Skin of body (tissue), 2 donors: ENCODE results near the gene FOXD2. TPM values are rescaled to one million over a fixed set of nuclear protein-coding genes. Genes with fewer than 3 reads are reported as not detected.

Experiments used
- DNase-seq: peaks from one replicate; lab custom pipeline; 2025; lab: John Stamatoyannopoulos, UW
- total RNA-seq: library from RNA; depleted of rRNA; stranded (reverse); fragments of >200 nt; gene quantifications from one replicate; pipeline ENCODE4 v1.2.3, GENCODE V29; 2014

FOXD2 gene
- total RNA-seq, 1 donor from 2014 or later = 0.30 TPM

DNA sequence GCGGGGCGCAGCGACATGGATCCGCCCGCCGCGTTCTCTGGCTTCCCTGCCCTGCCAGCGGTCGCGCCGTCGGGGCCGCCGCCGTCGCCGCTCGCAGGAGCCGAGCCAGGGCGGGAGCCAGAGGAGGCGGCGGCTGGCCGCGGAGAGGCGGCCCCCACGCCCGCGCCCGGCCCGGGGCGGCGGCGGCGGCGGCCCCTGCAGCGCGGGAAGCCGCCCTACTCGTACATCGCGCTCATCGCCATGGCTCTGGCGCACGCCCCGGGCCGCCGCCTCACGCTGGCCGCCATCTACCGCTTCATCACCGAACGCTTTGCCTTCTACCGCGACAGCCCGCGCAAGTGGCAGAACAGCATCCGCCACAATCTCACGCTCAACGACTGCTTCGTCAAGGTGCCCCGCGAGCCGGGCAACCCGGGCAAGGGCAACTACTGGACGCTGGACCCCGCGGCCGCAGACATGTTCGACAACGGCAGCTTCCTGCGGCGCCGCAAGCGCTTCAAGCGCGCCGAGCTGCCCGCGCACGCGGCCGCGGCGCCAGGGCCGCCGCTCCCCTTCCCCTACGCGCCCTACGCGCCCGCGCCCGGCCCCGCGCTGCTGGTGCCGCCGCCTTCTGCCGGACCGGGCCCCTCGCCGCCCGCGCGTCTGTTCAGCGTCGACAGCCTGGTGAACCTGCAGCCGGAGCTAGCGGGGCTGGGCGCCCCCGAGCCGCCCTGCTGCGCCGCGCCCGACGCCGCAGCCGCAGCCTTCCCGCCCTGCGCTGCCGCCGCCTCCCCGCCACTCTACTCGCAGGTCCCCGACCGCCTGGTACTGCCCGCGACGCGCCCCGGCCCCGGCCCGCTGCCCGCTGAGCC is 21.3 kb upstream of the FOXD2 start:
- no peak for DNase-seq

DNA sequence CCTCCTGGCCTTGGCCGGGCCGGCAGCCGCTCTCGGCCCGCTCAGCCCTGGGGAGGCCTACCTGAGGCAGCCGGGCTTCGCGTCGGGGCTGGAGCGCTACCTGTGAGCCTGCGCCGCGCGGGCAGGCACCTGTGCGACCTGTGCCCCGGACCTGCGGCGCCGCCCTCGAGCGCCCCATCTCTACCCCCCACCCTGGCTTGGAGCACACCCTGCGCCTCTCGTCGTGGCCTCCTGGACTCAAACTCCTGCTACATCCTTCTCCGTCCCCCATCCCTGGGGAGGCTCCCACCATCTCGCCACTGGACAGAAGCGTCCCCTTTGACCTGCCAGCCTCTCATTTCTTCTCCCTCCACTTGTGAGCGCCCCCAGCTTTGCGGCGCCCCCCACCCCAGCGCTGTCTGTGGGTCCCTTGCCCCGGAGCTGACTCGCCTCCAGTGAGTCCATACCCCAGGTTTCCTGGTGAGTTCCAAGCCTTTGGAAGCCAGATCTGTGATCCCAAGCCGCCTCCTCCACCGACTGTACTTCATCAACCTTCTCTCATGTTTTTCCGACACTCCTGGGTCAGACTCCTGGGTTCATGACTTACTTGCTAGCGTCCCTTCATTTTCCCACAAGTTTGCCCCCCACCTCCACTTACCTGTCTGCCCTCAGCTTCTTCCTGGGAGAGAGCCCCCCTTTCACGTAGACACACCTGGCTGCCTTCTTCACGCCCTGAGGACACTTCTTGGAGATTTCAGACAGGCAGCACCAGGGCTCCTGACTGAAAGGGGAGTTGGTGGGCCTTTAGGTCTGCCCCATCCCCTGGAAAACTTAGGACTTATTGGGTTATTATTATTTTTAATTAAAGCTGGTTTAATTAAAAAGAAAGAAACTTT is 20.4 kb upstream of the FOXD2 start:
- no peak for DNase-seq

DNA sequence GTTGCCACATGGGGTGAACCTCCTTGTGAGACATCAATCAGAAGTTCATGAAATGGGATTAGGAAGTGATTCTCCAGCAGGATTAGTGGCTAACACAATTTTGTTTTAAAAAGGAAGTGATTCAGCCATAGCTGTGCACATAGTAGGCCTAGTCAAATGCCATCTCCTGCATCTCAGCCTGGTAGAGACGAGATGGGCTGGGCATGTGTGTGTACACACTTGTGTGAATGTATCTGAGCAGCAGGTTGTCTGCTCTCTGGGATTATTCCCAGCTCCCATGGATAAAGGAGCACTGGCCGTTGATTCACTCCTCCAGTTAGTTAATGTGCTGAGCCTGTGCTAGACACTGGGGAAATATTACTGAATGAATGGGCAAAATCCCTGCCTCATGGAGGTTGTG is 19.7 kb upstream of the FOXD2 start:
- no peak for DNase-seq

DNA sequence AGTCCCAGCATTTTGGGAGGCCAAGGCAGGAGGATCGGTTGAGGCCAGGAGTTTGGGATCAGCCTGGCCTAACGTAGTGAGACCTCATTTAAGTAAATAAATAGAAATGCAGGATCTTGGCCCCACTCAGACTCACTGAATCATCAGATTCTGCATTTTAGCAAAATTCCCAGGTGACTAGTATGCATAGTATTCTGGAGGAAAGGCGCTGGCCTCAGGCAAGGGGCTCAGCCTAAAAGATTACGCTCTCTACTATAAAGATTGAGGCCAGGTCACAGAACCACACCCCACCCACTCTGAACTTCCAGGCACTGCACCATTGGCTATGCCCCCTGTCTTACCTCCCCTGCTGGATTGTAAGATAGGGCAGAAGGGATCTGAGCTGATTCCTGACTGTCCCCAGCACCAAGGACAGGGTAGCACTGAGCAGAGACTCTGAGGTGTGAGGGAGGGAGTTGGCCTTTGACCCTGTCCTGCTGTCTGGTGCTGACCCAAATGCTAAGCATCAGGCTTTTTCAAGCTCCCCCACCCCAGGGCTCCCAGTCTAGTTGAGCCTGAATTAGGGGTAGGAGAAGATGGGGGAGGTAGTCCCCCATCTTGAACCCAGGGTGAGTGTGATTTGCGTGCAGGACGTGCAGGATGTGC is 19.0 kb upstream of the FOXD2 start:
- no peak for DNase-seq

DNA sequence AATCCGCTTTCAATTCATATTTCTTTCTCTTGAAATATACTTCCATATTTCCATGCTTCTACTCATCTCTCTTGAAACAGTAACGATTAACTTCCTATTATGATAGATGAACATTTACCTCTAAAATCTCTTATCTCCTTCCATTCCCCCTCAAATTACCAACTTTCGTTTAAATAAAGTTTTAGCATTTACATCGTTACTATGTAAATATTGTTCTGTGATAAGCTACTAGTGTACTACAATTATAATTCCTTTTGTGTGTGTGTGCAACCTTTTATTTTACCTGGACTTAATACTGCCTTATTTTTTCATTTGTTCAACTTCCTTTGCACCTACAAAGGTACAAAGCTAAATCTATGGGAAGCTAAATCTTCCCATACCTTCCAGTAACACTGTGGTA is 17.3 kb upstream of the FOXD2 start:
- no peak for DNase-seq

DNA sequence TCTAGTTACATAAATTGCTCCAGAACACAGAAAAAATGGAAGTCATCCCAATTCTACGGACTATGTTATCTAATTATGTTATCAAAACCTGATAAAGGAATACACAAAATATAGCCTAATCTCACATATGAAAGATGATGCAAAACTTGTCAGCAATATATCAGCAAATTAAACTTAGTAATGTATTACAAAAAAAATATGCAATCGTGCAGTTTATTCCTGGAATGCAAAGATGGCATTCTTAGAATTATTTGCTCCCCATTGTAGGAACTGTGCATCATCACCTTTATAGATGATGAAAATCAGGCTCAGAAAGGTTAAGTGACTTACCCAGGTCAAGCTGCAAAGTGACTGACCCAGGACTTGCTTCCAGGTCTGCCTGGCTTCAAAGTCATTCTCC is 14.0 kb upstream of the FOXD2 start:
- DNase-seq = no peak

DNA sequence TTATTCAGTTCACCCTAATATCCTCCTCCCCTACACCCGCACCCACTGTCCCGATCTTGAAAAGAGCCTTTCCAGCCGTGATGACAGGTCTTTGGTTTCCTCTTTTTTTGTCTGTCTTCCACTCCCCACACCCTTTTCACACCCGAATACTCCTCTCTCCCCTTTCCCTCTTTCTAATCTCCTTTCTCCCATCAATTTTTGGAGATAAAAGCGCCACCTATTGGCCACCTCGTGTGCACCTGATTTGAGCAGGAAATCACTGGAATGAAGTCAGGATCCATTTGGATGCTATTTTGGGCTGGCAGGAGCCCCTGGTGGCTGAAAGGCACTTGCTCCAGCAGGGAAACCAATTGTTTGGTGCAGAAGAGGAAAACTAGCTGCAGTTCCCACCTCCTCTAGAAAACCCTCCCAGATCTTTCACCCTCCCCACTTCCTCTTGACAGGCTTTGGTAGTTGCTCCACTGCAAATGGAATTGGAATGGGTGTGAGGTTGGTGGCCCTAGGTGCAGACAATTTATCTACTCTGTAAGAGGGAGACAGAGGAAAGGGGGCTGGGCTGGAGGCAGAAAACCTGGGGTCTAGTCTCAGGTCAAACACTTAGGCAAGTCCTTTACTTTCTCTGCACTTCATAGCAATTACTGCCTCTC is 13.4 kb upstream of the FOXD2 start:
- peak; percentile 9 for DNase-seq

DNA sequence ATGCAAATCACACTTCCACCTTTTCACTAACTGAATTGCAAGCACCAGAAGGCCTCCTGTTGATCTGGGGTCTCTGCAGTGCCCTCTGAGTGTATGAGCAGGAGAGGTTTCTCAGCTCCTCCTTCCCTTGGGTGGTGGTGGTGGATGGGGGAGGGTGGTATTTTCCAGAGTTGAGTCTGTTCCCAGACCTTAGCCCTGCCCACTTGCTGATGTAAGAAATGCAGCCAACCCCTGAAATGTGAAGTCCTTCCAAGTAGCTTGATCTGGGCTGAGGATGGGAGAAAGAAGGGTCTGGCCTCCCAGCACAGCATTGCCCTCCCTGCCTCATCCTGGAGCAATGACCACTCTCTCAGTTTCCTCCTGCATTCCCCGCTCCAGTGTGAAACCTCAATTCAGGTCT is 6.3 kb upstream of the FOXD2 start:
- no peak for DNase-seq

DNA sequence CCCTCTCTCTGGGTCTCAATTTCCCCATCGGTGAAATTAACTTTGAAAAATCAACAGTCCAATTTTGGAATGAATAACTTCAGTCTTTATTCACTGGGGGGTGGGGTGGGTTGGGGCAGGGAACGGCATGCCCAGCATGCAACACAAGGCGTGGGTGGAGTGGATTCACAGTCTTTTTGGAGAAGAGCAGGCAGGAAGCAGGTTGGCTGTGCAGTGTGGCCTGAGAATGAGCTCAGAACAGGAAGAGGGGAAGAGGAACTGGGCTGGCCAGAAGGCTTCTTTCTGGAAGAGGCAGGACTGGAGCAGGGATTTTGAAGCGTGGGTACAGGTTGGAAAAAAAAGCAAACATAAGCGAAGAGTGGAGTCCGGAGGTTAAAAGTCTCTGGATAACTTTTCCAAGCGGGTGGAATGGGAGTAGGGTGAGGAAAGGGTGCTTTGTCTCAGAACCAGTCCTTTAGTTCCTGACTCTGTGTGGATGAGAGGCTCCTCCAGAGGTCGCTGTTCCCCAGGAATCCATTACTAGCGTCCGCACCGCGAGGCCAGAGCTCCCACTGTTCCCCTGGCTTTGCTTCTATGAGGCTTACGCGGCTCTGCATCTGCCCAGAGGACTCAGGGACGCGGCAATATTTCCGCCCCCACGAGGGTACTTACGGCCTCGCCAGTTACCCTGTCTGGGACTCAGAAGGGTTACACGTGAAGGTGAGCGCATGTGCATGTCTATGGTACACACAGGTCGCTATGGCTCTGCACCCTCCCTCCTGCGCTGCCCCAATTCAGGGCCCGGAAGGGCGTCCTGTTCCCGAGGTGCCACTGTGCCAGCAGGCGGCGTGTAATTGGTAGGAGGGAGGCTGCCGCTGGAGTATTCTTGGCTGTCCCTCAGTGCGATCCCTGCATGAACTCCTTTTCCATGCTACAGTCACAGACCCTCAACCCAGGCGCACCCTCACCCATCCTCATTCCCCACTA is 5.5 kb upstream of the FOXD2 start:
- peak; percentile 66 for DNase-seq

DNA sequence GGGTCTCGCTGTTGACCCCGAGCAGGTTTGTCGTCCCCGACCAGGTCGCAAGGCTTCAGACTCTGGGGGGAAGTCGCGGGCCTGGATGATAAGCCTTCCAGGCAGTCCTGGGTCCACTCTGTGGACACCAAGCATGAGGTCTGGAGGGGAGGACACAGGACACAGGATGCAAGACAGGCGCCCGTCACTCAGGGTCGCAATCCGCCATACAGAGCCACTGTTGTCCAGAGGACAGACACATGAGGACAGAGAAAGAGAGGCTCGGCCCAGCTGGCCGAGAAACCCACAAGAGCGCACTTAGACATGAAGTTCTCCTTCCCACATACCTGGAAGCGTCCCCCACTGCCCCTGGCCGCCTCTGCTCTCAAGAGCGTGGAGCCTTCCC is 4.8 kb upstream of the FOXD2 start:
- no peak for DNase-seq

DNA sequence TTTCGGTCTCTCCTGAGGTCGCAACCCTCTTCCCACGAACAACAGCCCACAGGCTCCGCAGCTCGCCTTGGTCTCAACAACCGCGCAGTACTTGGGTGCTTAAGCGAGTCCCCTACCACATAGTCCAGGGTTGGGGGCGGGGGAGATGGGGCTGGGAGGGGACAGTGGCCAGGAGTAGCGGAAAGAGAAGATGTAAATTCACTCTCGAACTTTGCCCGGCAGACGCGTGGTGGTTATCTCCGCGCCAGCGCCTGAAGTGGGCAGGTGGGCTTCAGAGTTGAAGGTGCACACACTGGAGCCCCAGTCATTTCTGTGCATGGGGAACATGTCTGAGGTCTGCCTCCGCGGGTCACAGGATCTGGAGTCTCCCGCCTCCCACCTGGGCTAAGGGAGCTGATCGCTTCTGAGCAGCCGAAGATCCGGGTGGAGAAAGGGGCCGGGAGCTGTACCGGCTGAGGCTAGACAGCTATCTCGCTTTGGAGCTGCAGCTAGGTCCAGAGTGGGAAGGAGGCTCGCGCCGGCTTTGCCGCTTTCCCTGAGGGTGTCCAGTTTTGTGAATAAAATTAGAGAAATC is 4.3 kb upstream of the FOXD2 start:
- DNase-seq = no peak

DNA sequence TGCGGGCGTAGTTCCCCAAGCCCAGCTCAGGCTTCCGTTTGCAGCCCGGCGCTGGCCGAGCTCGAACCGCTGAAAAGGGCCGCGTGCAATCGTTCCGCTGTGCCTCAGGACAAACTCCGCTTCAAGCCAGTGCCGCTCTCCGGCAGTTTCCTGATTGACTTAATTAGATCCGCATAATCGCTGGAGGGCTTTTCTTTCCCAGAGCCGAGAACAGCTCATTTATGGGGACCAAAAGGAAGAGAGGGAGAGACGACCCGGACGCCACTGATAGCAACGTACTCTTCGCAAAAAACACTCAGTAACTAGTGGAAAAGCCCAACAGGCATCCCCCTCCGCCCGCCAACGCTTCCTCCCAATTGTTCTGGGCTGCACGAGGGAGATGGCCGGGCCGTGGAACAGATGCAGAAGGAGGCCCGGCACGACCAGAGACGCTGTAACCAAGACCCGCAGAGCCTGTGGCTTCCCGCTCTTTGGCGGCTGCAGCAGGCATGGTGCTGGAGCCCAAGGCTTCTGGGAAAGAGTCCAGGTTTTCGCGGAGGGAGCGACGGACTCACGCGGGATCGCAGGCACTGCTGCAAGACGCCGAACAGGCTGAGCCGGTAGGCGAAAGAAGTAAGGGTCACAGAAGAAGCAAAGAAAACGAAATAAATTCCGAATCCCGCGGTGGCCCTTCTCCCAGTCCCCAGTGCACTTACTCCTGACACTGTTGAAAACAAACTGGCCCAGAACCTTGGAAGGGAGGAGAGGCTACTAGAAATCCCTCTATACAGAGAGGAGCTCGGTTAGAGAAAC is 3.6 kb upstream of the FOXD2 start:
- peak; percentile 42 for DNase-seq

DNA sequence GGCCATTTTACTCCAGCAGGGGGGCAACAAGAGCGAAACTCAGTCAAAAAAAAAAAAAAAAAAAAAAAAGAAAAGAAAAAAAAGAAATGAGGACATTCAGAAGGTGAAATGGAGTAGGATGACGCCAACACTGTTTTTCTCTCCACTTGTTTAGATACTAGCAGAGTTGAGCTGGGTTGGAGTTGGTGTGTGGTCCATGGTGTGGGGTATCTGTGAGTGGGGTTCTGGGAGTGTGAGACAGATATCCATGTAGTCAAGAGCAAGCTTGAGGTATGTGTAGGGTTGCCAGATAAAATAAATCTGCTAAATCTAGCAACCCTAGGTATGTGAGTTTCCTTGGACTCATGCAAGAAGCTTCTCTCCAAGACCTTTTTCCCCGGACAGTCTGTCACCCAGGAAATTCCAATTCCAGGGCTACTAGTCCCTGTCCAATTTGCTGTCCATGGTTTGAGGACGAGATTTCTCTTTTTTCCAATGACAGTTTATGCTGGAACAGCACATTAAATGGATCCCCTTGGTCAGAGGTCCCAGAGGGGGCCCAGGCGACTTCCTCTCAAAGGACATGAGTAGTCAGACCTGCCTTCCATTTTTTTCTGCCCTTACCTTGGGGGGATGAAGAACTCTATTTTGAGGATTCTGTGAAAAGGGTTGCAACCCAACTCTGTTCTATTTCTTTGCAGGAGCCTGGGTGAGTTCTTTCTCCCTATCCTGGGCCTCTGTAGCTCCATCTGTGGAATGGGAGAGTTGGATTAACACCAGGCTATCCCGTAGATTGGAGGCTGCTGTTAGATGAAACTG is 2.1 kb upstream of the FOXD2 start:
- no peak for DNase-seq

DNA sequence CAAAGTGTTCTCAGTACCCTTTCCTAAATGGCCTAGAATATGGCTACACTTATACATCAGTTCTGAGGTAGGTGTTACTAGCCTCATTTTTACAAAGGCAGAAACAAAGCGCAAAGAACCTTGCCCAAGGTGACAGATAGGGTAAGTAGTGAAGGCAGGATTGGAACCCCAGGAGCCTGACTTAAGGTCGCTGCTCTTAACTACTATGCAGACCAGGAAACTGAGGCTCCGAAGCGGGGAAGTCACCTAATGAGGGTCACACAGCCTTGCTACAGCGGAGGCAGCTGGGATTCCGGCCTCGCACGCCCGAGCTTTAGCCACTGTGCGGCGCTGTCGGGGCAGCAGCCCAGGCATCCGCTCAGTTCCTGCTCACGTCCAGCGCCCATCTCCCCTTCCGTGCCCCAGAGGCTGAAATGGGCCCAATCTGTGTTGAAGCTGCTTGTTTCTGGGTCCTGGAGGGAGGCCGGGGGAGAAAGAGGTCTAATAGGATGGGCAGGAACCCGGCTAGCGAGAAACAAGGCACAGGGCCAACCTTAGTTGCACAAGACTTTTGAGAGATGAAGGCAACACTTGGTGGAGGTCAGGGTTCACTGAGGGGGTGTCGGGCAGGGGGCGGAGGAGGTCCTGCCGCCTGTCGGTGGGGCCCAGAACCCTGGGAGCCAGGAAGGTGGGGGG is 1.4 kb upstream of the FOXD2 start:
- DNase-seq = peak; percentile 36

DNA sequence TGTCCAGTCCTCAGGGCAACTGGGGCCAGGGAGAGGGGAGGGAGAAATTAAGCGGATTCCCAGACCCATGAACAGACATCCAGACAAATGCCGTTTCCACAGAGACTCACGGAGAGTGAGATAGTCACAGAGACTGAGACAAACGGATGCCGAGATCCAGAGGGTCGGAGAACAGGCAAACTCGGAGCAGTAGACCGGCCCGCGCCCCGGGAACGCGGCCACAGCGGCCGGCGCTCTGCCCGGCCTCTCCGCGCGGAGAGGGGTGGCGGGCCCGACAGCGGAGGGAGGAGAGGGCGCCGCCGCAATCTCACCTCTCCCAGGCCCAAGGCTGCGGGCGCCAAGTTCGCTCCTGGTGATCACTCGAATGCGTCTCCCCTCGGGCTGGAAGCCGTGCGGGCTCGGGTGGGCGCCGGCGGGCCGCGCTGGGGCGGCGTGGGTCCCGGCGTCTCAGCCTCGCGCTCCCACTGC is 831 bp upstream of the FOXD2 start:
- no peak for DNase-seq

DNA sequence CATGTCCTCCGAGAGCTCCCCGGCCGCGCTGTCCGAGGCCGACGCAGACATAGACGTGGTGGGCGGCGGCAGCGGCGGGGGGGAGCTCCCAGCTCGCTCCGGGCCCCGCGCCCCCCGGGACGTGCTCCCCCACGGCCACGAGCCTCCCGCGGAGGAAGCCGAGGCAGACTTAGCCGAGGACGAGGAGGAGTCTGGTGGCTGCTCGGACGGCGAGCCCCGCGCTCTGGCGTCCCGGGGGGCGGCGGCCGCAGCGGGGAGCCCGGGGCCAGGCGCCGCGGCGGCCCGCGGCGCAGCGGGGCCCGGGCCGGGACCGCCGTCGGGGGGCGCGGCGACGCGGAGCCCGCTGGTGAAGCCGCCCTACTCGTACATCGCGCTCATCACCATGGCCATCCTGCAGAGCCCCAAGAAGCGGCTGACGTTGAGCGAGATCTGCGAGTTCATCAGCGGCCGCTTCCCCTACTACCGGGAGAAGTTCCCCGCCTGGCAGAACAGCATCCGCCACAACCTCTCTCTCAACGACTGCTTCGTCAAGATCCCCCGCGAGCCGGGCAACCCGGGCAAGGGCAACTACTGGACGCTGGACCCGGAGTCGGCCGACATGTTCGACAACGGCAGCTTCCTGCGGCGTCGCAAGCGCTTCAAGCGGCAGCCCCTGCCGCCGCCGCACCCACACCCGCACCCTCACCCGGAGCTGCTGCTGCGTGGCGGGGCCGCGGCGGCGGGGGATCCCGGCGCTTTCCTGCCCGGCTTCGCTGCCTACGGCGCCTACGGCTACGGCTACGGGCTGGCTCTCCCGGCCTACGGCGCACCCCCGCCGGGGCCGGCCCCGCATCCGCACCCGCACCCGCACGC is 547 bp downstream of the FOXD2 start:
- no peak for DNase-seq
